ENCODE measurements around the gene MAML2. TPM values are rescaled to one million over a fixed set of nuclear protein-coding genes. Genes with fewer than 3 reads are reported as not detected.

Gene MAML2
- total RNA-seq, 4 donors from 2014 or later: 34.2 to 49.8 (median 44.4) TPM

DNA sequence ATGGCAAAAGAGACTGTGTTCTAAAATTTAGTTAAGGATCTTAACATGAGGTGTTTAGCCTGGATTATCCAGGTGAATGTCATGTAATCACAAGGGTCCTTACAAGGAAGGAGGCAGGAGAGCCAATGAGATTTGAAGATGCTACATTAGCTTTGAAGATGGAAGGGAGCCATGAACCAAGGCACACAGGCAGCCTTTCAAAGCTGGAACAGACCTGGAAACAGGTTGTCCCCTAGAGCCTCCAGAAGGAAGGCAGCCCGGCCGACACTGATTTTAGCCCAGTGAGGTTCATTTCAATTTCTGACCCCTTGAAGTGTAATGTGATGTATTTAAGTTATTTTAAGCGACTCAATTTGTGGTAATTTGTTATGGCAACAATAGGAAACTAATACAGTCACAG, 223.8 kb downstream of the MAML2 start:
- DNase-seq (ENCODE audit: low spot score) (no peak), ATAC-seq (ENCODE audit: low FRiP score) (no peak)
- TF ChIP-seq, protein P1, sequence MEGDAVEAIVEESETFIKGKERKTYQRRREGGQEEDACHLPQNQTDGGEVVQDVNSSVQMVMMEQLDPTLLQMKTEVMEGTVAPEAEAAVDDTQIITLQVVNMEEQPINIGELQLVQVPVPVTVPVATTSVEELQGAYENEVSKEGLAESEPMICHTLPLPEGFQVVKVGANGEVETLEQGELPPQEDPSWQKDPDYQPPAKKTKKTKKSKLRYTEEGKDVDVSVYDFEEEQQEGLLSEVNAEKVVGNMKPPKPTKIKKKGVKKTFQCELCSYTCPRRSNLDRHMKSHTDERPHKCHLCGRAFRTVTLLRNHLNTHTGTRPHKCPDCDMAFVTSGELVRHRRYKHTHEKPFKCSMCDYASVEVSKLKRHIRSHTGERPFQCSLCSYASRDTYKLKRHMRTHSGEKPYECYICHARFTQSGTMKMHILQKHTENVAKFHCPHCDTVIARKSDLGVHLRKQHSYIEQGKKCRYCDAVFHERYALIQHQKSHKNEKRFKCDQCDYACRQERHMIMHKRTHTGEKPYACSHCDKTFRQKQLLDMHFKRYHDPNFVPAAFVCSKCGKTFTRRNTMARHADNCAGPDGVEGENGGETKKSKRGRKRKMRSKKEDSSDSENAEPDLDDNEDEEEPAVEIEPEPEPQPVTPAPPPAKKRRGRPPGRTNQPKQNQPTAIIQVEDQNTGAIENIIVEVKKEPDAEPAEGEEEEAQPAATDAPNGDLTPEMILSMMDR (IDR thresholded peaks at IDR 0.05): no peak

DNA sequence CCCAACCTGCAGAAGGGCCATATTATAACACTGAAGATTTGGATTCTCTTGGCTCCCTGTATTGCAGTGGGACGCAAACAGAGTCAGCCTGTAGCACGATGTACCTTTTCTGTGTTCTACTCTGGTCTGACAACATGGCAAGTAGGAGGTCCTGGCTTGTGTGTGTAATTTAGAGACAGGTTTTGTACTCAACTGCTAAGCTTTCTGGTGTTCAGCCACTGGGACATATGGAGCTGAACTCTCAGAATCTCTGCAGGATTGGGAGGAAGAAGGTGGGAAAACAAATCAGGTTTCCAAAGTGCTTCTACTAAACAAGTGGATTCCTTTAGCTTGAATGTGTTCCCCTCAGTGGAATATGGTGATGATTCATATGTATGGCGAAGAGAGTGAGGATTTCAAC, 226.6 kb downstream of the MAML2 start:
- ATAC-seq (ENCODE audit: low FRiP score): no peak
- TF ChIP-seq, protein P1 (IDR thresholded peaks at IDR 0.05): no peak
- DNase-seq (ENCODE audit: low spot score): no peak

GRCh38 chr11:96114178-96115064, 228.6 kb downstream of the MAML2 start:
- TF ChIP-seq, protein P1 (IDR thresholded peaks at IDR 0.05): no peak
- no peak for ATAC-seq (ENCODE audit: low FRiP score)
- DNase-seq (ENCODE audit: low spot score): no peak

- TF ChIP-seq, protein P1 (IDR thresholded peaks at IDR 0.05): no peak
- ATAC-seq (ENCODE audit: low FRiP score): no peak
- no peak for DNase-seq (ENCODE audit: low spot score)
These were observed 229.8 kb downstream of the MAML2 start for GRCh38 chr11:96113193-96113681.

DNA sequence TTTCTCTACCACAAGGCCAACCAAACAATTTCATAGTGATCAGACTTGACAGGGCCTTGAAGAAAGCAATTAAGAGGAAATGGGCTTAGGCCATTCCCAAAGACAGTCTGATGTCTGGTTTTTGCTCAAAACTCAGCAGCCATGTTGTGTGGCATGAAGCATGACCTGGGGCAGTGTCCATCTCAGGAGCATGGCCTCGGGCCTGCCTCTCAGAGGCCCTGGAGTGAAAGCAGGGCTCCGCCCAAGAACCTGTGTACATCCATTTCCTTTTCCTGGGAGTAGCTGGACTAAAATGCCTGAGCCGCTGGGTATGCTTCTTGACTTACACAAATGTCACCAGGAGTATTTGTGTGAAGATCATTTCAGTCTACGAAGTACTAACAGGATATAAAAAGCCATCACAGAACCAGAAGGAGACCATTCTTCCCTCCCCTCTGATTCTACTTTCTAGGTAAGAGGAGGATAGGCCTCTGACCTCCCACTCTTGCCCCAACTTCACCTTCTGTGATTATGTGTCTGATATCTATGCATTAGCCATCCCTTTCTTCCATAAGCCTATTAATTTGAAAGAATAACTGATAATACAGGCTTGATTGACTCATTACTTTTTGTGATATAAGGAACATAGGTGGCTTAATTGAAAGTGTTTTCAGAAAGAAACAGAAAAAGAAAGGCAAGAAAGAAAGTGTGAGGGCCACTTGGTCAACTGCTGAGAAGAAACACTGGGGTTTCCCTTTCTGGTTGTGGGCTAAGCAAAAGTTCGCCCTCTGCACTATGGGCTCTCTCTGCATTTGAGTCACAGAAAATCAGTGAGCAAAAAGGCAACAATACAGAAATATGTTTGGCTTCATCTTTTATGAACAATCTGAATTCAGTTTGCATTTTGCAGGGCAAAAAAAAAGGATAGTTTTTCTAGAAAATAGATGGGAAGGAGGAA, 230.5 kb downstream of the MAML2 start:
- TF ChIP-seq, protein P1 (IDR thresholded peaks at IDR 0.05): no peak
- ATAC-seq (ENCODE audit: low FRiP score) (no peak), DNase-seq (ENCODE audit: low spot score) (no peak)

DNA sequence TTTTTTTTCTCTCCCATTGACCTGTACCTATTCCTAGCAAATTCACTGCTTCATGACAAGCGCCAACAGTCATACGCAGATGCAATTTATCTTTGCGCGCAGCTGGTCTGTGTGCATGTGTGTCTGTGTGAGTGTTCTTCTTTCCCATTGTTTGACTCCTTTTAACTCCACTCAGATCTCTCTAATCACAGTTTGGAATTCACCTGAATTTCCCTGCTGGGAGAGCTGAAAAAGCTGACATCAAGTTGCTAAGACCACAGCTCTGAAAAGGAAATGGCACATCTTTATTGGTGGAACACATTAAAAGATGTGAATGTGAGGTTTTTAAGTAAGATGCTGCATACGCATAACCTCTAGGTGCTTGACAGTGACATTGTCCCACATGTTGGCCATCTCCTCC, 231.7 kb downstream of the MAML2 start:
- DNase-seq (ENCODE audit: low spot score) (no peak), ATAC-seq (ENCODE audit: low FRiP score) (no peak)
- TF ChIP-seq, protein P1 (IDR thresholded peaks at IDR 0.05): no peak

Data from omental fat pad (tissue), 4 donors.